GM19043 (cell line): ENCODE measurements around the gene NR1D1.

Experiments used
- ATAC-seq: cut with Tn5 transposase; IDR thresholded peaks from one replicate; pipeline ENCODE4 v1.9.1; 2021; ENCODE audit warnings: low read depth; ENCODE audit not compliant: unreplicated experiment

NR1D1 gene

DNA sequence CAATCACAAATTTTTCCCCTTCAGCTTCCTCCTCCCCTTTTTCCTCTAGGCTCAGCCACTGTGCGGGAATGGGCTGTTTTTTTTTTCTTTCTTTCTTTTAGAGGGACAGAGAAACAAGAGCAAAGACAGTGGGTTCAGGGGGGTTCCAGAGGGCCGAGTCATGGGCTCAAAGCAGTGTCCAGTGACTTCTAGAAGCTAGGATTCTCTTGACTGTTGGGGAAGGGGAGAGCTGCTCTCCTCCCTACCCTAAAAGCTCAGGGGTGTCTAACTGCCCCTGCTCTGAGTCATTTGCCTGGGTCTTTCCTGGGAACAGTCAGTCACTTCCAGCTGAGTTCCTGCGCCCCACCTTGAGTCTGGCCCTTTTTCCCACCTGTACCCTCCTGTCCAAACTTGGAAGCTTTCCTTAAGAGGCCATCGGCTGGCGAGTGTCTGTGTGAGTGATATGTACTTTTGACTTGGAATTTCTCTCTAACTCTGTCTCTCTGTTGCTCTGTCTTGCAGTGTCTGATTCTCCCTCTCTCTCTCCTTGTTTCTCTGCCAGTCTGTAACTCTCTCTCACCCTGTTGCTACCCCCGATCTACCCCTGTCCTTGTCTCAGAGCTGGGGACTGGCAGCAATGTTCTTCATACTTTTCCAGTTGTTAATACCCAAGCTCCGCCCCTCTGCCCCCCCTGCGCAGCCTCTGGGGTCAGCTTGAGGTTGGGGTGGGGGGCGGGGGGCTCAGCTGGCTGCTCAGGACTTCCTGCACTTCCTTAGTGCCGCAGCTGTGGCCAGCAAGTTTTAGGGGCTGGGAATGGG, 35.2 kb downstream of the NR1D1 start:
- no peak for ATAC-seq

DNA sequence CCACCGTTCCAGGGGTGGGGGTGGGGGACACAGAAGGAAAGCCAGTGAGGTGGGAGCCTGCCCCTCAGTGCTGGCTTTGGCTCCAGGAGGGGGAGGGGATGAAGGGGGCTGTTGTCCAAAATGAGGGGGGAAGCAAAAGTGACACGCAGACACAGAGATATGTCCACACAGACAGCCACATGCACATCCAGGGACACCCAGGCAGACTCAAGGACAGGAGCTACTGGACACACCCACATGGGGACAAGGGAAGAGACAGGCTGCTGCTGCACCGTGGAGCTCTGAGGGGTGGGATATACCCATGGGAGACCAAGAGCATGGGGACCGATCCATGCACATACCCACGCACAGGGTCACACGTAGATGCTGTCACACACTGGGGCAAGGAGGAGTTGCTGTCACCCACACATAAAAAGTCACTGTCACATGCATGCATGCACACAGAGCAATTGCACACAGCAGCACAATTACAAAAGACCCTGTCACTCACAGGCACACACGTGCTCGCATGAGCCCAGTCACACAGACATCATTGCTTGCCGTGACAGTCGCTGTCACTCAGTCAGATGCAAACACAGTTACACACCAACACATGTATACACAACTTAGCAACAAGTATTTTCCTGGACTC, 36.4 kb downstream of the NR1D1 start:
- ATAC-seq = no peak

DNA sequence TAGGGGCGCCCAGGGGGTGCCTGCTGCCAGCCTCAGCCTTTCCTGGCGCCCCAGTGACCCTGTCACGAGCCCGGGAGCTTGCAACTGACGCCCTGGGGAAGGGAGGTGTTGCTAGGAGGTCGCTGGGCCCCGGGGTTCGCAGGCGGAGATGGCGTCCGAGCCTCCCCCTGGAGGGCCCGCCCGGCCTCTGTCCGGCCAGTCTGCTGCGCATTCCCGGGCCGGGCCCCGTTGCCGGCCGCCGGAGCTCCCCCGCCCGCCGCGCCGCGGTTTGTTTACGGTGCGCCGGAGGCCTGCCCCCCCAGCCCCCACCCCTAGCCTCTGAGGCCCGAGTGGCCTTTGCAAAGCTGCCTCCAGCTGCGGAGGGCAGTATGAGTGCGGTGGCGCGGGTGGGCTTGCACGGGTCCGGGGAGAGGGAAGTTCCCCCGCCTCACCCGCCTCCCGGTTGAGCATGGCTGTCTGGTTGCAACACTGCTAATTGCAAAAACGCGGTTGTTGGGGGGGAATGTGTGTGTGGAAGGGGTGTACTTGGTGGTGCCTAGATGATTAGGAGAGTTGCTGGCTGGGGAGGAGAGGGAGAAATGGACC, 37.1 kb downstream of the NR1D1 start:
- no peak for ATAC-seq

DNA sequence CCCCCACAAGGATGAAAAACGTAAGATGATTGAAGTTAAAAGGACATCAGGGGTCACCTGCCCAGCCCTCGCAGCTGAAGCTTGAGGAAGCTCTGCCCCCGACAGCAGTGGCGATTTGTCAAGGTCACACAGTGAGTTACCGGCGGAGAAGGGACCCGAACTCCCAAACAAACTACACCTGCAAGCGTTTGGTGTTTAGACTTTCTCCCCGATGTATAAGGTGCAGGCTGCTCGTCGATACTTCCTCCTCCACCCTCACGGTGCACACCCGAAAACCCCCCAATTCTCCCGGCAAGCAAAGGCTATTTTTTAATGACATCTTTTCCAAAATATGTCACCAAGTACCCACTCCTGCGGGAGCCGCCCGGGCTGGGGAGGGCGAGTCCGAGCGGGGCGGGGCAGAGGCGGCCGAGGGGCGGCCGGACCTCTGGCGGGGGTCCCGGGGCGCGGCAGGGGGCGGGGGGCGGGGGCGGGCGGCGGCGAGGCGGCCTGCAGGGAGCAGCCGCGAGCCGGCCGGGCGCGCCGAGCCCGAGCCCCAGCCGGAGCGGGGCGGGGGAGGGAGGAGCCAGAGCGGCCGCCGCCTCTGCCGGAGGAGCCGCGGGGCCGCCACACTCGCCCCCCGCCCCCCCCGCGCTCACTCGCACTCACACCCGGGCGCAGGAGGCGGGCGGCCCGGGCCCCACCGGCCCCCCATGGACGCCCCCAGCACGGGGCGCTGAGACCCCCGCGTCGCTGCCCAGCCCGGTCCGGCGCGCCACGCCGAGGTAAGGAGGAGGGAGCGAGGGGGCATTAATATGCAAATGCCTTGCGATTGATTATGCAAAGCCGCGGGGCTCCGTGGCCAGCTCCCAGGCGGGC, 37.8 kb downstream of the NR1D1 start, which contains the start of gene THRA:
THRA (plus strand) TSS at position 637 of the 858 bp plus-strand sequence. CDS start 11,524 bp downstream, outside the sequence.
- ATAC-seq = no peak

DNA sequence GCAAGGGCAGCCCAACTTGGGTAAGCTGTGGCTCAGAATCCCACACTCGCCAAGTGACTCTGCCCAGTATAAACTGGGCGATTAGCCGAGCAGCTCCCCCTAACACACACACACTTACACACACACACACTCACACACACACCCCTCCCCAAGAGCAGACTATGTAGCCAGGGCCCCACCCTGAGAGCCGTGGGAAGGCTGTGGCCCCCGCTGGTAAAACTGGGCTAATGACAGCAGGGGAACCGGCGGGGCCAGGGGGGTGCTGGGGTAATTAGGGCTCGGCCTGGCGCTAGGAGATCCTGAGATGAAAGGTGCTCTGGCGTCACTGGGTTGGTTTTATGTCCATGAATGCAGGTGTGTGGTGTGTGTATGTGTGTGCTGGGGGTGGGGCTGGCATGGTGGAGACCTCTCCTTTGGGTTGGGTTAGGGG, 38.8 kb downstream of the NR1D1 start:
- no peak for ATAC-seq

DNA sequence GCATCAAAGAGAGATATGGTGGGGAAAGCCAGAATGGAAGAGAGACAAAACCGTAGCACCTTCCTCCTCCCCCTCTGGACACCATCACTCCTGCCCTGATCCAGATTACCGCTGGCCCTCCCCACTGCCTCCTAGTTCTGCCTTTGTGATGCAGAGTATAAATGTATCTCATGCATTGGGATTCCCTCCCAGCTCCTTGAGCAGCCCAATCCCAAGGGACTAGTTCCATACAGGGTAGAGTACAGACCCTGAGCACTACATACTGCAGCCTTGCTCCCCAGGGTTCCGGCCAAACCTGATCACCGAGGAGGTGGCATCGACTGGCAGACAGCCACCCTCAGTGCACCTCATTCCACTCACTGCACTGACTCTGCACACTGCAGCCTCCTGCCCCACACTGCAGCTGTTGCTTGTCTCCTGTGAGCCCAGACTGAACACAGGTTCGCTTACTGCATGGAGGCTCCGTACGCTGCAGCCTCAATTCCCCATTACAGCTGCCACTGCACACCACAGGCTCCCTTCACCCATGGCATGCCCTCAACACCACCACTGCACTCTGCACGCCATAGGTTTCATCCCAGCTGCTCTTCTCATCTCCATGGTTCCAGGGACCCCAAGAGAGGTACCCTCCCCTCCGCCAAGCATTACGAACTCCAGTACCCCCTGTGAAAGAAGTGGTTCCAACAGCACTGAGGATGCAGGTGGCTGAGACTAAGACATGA, 39.3 kb downstream of the NR1D1 start:
- no peak for ATAC-seq

DNA sequence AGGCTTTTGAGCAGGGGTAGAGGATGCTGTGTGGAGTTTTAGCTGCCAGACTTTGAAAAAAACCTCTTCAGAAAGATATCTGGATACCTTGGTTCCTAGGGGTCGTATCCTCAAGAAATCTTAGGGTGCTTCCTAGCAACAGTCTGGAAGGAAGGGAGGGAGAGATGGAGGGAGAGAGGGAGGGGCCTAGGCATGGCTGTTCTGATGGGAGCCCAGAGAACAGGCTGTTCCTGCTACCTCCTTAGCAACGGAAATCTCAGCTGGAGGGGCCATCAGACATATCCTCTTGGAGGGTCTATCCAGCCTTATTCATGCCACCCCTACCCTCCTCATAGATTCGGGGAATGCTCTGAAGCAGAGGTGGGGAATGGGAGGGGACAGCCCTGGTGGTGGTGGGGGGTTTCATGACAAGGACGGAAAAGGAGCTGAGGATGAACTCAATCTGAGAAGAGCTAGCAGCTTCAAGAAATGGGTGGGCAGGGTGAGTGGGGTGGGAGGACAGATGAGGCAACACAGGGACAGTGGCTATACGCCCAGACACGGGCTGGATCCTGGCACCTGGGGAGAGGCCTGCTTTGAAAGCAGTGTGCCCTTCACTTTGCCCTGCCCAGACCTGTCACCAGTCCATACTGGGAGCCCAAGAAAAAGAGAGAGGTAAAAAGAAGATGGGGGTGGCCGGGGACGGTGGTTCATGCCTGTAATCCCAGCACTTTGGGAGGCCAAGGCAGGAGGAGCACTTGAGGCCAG, 40.5 kb downstream of the NR1D1 start:
- no peak for ATAC-seq

DNA sequence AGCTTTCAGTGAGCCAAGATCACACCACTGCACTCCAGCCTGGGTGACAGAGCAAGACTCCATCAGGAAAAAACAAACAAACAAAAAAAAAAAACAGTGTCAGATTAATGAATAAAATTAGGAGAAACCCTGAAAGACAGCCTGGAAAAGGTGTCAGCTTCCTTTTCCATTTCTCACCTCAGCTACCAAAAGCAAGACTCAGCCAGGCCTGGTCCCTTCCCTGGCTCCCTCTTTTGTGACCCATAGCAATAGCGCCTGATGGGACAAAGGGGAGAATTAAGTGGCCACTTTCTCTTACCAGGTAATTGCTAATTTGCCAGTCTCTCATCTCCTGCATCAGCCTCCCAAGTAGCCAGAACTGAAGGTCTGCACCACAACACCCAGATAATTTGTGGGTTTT, 41.5 kb downstream of the NR1D1 start:
- ATAC-seq = no peak

DNA sequence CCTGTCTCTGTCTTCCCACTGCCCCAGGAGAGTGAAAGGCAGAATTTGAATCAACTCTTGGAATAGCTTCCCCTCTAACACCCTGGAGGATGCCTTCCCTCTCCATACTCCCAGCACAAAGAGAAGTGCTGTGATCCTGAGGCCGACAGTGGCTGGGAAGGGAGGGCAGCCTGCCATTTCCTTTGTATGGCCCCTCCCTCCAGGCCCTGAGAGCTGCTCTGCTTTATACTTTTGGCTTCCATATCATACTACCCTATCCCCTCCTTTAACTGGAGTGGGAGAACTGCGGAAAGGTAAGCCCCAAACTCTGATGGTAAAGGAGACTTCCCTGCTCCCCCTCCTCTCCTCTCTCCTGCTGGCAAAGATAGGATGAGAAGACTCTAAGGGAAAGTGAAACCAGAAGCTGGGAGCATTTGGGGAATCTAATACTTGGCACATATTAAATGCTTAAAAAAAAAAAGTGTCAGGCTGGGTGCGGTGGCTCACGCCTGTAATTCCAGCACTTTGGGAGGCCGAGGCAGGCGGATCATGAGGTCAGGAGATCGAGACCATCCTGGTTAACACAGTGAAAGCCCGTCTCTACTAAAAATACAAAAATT, 42.1 kb downstream of the NR1D1 start:
- ATAC-seq = no peak

DNA sequence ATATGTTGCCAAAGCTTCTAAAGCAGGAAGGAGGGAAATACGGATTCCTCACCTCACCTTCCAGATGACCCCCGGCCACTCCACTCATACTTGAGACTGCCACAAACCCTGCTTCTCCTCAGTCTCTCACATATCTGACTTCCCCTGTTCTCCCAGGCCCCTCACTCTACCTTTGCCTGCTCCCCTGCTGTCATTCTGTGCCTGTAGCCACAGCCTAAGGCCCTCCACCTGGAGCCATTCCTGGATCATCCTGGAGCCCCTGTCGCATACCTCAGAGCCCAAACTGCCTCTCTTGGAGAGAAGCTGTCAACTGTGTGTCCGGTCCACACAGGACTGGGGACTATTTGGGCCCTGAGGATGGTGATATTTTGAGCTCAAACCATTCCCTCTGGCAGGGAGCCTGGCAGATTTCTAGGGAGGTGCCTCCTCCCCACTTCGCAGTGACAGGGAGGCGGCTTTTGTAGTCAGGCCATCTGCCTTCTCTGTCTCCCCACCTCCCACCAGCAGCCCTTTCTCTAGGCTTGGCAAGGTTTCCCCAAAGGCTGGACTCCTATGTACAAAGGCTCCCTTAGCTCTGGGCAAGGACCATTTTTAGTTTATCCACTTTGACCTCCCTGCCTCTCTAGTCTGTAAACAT, 43.9 kb downstream of the NR1D1 start:
- no peak for ATAC-seq
